B cell (primary cell): ENCODE results near the gene SRC. TPM values are rescaled to one million over a fixed set of nuclear protein-coding genes. Genes with fewer than 3 reads are reported as not detected.

Experiments used
- ATAC-seq: fragments of 200-7000 bp; cut with Tn5 transposase; one replicate; pipeline ENCODE4 v1.10.0; 2021; ENCODE audit warnings: low read depth, mild to moderate bottlenecking, moderate number of reproducible peaks, moderate library complexity
- CTCF ChIA-PET: fragments of 350-600 bp; sonication (Branson Sonifier 250); formaldehyde crosslinking; loops from one replicate; lab custom pipeline; 2021; ENCODE audit warnings: antibody characterized with exemption, inconsistent platforms; lab: Charles Lee
- POLR2A ChIA-PET: fragments of 350-600 bp; sonication (Branson Sonifier 250); formaldehyde crosslinking; loops from one replicate; lab custom pipeline; 2021; ENCODE audit warnings: antibody characterized with exemption; lab: Charles Lee
- DNase-seq: peaks from one replicate; pipeline ENCODE4 v3.0.0; 2013
- H2AFZ ChIP-seq: 2 replicates; pipeline ENCODE4 v1.6.1; 2012; ENCODE audit warnings: mild to moderate bottlenecking, low read depth, low read length; ENCODE audit not compliant: insufficient read depth, poor library complexity, severe bottlenecking
- H3K27ac ChIP-seq, 2 donors: 1 replicate in 1 of 2; 2 replicates in 1 of 2; pipeline ENCODE4 v1.5.1; 2012 to 2013; ENCODE audit warnings: low read length in 2 of 2, mild to moderate bottlenecking in 2 of 2, moderate library complexity in 1 of 2
- H3K27me3 ChIP-seq, 4 experiments: fragments of 200-600 bp in 1 of 4; sonication (generic) in 1 of 4; replicated peaks in 1 of 4; 1 replicate in 2 of 4; 2 replicates in 2 of 4; pipeline versions ENCODE4 v1.6.1 to v1.7.0; 2013 to 2016; ENCODE audit warnings: low read length in 3 of 4, mild to moderate bottlenecking in 2 of 4, mixed read lengths in 1 of 4, moderate library complexity in 1 of 4; ENCODE audit not compliant: insufficient read depth in 4 of 4, control insufficient read depth in 3 of 4; ENCODE audit errors: control extremely low read depth in 1 of 4
- H3K36me3 ChIP-seq, 2 experiments: replicated peaks in 1 of 2; 1 replicate in 1 of 2; 2 replicates in 1 of 2; pipeline versions ENCODE4 v1.6.1 to v1.7.1; 2013; ENCODE audit warnings: low read length in 1 of 2; ENCODE audit not compliant: insufficient read depth in 2 of 2, control insufficient read depth in 1 of 2; ENCODE audit errors: control extremely low read depth in 1 of 2, extremely low read depth in 1 of 2
- H3K4me1 ChIP-seq, 2 donors: fragments of 200-600 bp in 1 of 2; sonication (generic) in 1 of 2; 1 replicate in 1 of 2; 2 replicates in 1 of 2; pipeline versions ENCODE4 v1.5.1 to v1.6.1; 2013 to 2017; ENCODE audit warnings: low read length in 2 of 2; ENCODE audit not compliant: control insufficient read depth in 2 of 2, insufficient read depth in 2 of 2
- H3K4me2 ChIP-seq: replicated peaks from 2 replicates; pipeline ENCODE3; 2012; ENCODE audit warnings: mild to moderate bottlenecking, low read depth, low read length; ENCODE audit not compliant: poor library complexity, severe bottlenecking
- H3K4me3 ChIP-seq, 5 experiments: fragments of 200-600 bp in 1 of 5; sonication (generic) in 1 of 5; 1 replicate in 3 of 5; 2 replicates in 2 of 5; pipeline versions ENCODE4 v1.5.1 to v1.7.0; 2011 to 2016; ENCODE audit warnings: low read length in 4 of 5, mild to moderate bottlenecking in 4 of 5, low read depth in 2 of 5, control low read depth in 1 of 5, moderate library complexity in 1 of 5; ENCODE audit not compliant: insufficient read depth in 1 of 5; ENCODE audit errors: control extremely low read depth in 1 of 5, extremely low read depth in 1 of 5
- H3K79me2 ChIP-seq: fragments of 200-600 bp; sonication (generic); one replicate; pipeline ENCODE4 v1.6.0; 2016; ENCODE audit warnings: low read length; ENCODE audit not compliant: control insufficient read depth, insufficient read depth
- H3K9ac ChIP-seq: fragments of 200-600 bp; sonication (generic); 2 replicates; pipeline ENCODE4 v1.6.1; 2017; ENCODE audit warnings: mild to moderate bottlenecking, low read length, moderate library complexity
- H3K9me3 ChIP-seq, 3 donors: one replicate each; pipeline versions ENCODE4 v1.6.1 to v1.7.1; 2013; ENCODE audit warnings: low read length in 2 of 3; ENCODE audit not compliant: control insufficient read depth in 2 of 3, insufficient read depth in 1 of 3; ENCODE audit errors: control extremely low read depth in 1 of 3
- H4K20me1 ChIP-seq: 2 replicates; pipeline ENCODE4 v1.6.0; 2012; ENCODE audit warnings: mild to moderate bottlenecking, low read length; ENCODE audit not compliant: insufficient read depth, control insufficient read depth, poor library complexity, severe bottlenecking
- H3K27ac Mint-ChIP-seq: one replicate; pipeline ENCODE4 v1.8.0; 2021; ENCODE audit warnings: mixed read lengths
- H3K27me3 Mint-ChIP-seq: one replicate; pipeline ENCODE4 v1.8.0; 2021; ENCODE audit warnings: mixed read lengths
- H3K4me1 Mint-ChIP-seq: one replicate; pipeline ENCODE4 v1.8.0; 2021; ENCODE audit warnings: mixed read lengths
- H3K4me3 Mint-ChIP-seq: one replicate; pipeline ENCODE4 v1.8.0; 2021; ENCODE audit warnings: mixed read lengths
- H3K9me3 Mint-ChIP-seq: one replicate; pipeline ENCODE4 v1.8.0; 2022; ENCODE audit warnings: mixed read lengths; ENCODE audit not compliant: insufficient read depth
- EZH2 ChIP-seq: IDR thresholded peaks from 2 replicates; pipeline ENCODE4 v1.6.1; 2012; ENCODE audit warnings: borderline replicate concordance, low read depth, mild to moderate bottlenecking, moderate library complexity, low read length; ENCODE audit not compliant: insufficient read depth, poor library complexity, severe bottlenecking
- WGBS: methylation state at CpG from one replicate; pipeline ENCODE4 v1.1.5; 2013; ENCODE audit warnings: missing lambda C conversion rate; ENCODE audit not compliant: insufficient coverage; 5-methylcytosine and 5-hydroxymethylcytosine counted together
- intact Hi-C: fragments of 100-400 bp; cut with micrococcal nuclease; formaldehyde crosslinking; loops from one replicate; pipeline ENCODE4 v1.10.0; 2022
- polyA plus RNA-seq: library from polyadenylated mRNA; depleted of rRNA; stranded (reverse); fragments of >200 nt; gene quantifications from 2 replicates; pipeline ENCODE4 v1.2.3, GENCODE V29; 2012
- total RNA-seq, 2 donors: library from RNA; stranded (reverse); fragments of 120-200 nt in 1 of 2; gene quantifications; 1 replicate in 1 of 2; 2 replicates in 1 of 2; pipeline versions ENCODE4 v1.2.3 to v1.2.4, GENCODE V29; 2013 to 2022
- TF ChIP-seq, protein P1 (sequence below): fragments of 200-600 bp; IDR thresholded peaks from one replicate; pipeline ENCODE4 v1.8.0; 2022; ENCODE audit warnings: antibody characterized with exemption, mild to moderate bottlenecking

SRC gene
- total and polyA plus RNA-seq, 2 donors (not counting 1 experiment from before 2014, with no cell fraction given), result 6.5 to 16.8 TPM

DNA sequence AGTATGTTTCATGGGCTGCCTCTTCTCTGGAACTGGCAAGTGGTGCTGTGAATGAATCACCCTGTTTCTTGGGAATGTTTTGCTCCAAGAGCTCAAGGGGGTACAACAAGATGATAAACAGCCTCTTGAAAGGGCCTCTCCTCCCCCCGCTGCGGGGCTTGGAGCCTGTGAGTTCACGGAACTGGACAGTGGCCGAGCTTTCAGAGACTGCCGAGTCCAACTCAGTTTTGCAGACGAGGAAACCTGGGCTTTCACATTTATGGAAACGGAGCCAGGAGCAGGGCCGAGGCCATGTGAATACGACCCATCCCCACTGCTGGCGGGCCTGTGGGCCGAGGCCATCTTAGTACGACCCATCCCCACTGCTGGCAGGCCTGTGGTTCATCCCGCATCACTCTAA, 18.2 kb upstream of the SRC start:
- DNase-seq (no peak), ATAC-seq (no peak)
- no peaks in the 10 kb centered on the region for H4K20me1 ChIP-seq
- no peaks in the 10 kb centered on the region for H3K27me3 ChIP-seq
- ChIA-PET POLR2A (interaction anchor here (0.7 kb wide), 2 partner anchors 24 to 213 kb away, joined by 8 read pairs; no protein-coding TSS in a partner anchor), CTCF (interaction anchor here (0.7 to 0.8 kb wide), 2 partner anchors 167 to 723 kb away, joined by 4 to 7 read pairs; no protein-coding TSS in a partner anchor)
- no peak for TF ChIP-seq EZH2
- TF ChIP-seq, protein P1, sequence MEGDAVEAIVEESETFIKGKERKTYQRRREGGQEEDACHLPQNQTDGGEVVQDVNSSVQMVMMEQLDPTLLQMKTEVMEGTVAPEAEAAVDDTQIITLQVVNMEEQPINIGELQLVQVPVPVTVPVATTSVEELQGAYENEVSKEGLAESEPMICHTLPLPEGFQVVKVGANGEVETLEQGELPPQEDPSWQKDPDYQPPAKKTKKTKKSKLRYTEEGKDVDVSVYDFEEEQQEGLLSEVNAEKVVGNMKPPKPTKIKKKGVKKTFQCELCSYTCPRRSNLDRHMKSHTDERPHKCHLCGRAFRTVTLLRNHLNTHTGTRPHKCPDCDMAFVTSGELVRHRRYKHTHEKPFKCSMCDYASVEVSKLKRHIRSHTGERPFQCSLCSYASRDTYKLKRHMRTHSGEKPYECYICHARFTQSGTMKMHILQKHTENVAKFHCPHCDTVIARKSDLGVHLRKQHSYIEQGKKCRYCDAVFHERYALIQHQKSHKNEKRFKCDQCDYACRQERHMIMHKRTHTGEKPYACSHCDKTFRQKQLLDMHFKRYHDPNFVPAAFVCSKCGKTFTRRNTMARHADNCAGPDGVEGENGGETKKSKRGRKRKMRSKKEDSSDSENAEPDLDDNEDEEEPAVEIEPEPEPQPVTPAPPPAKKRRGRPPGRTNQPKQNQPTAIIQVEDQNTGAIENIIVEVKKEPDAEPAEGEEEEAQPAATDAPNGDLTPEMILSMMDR, result no peak
- H3K27ac Mint-ChIP-seq, result no peak overlapping the region
- no peaks in the 10 kb centered on the region for H3K9me3 ChIP-seq
- no peak overlapping the region for H3K27ac ChIP-seq
- no peaks in the 10 kb centered on the region for H3K36me3 ChIP-seq
- no peak overlapping the region for H3K4me3 ChIP-seq
- H3K9ac ChIP-seq, result no peak overlapping the region
- H3K4me3 Mint-ChIP-seq, result no peak overlapping the region
- peaks cover 2% of the 10 kb centered on the region for H3K9me3 Mint-ChIP-seq
- H3K27me3 Mint-ChIP-seq, result no peaks in the 10 kb centered on the region
- no peaks in the 10 kb centered on the region for H3K4me1 ChIP-seq
- intact Hi-C loops, result no loop called here
- no peak overlapping the region for H2AFZ ChIP-seq
- no peaks in the 10 kb centered on the region for H3K79me2 ChIP-seq
- no peaks in the 10 kb centered on the region for H3K4me1 Mint-ChIP-seq
- no peak overlapping the region for H3K4me2 ChIP-seq
- over 99% methylated on average over 13 of the region's 13 CpGs for WGBS

DNA sequence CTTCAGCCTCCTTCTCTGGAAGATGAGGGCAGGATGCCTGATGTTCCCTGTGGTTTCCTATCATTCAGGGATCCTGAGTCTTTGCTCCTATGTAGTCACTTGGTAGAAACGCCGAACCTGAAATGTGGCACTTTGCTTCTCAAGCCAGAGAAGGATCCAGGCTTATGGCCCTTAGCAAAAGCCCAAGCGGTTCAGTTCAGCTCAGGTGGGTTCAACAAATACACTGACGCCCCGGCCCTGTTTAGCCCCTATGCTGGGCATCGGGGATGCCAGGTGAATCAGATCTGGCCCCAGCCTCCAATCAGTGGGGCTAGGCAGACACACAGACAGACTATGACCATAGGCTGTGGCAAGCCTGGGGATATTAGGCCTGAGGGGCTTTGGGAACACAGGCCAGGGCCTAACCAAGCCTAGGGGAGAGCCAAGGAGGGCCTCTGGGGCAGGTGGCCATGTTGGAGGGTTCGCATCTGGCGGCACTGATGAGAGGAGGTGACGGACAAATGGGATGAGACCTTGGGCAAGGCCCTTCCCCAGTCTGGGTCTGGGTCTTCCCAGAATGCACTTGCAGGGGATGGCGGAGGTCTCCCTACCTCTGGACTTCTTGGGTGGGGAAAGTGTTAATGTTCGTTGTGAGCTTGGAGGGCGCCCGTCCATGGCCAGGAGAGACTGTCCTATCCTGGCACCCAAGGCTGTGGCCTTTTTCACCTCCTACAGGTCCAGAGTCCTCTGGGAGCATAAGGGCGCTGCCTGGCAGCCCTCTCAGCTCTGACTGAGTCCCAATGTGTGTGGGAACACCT, 17.6 kb upstream of the SRC start:
- POLR2A ChIA-PET, result interaction anchor here (0.7 kb wide), 1 partner anchor 23 kb away, joined by 8 read pairs; no protein-coding TSS in a partner anchor
- H2AFZ ChIP-seq, result no peak overlapping the region
- no peak for ATAC-seq

More for the DNA sequence above, 17.6 kb upstream of the SRC start:
- H3K27me3 Mint-ChIP-seq, result no peaks in the 10 kb centered on the region
- intact Hi-C loops, result no loop called here
- Histone ChIP-seq H3K4me1 (peaks cover 0 to 2% of the 10 kb centered on the region in 2 donors), H3K27ac (no peak overlapping the region), H3K4me3 (no peak overlapping the region), H3K9ac (no peak overlapping the region), H3K4me2 (no peak overlapping the region), H3K27me3 (no peaks in the 10 kb centered on the region), H4K20me1 (no peaks in the 10 kb centered on the region), H3K36me3 (no peaks in the 10 kb centered on the region), H3K79me2 (no peaks in the 10 kb centered on the region), H3K9me3 (no peaks in the 10 kb centered on the region)
- CTCF ChIA-PET, result interaction anchor here (0.8 kb wide), 1 partner anchor 167 kb away, joined by 7 read pairs; no protein-coding TSS in a partner anchor
- DNase-seq, result no peak
- H3K4me3 Mint-ChIP-seq, result no peak overlapping the region
- peaks cover 2% of the 10 kb centered on the region for H3K4me1 Mint-ChIP-seq
- H3K27ac Mint-ChIP-seq, result no peak overlapping the region
- TF ChIP-seq, protein P1, result no peak
- no peak for TF ChIP-seq EZH2
- WGBS, result 96% methylated on average over 14 of the region's 14 CpGs
- H3K9me3 Mint-ChIP-seq, result no peaks in the 10 kb centered on the region
